IPS-18a (cell line): Measurements from ENCODE around the gene IKZF1.

Experiments used
- H3K27ac ChIP-seq: one replicate; pipeline ENCODE4 v1.5.1; 2013; ENCODE audit warnings: low read length
- H3K27me3 ChIP-seq: one replicate; pipeline ENCODE4 v1.6.1; 2013; ENCODE audit warnings: mild to moderate bottlenecking, low read length; ENCODE audit not compliant: control insufficient read depth, insufficient read depth
- H3K36me3 ChIP-seq: one replicate; pipeline ENCODE4 v1.6.1; 2013; ENCODE audit warnings: low read depth, low read length; ENCODE audit not compliant: control insufficient read depth
- H3K4me1 ChIP-seq: one replicate; pipeline ENCODE4 v1.6.1; 2013; ENCODE audit warnings: low read depth, low read length; ENCODE audit not compliant: control insufficient read depth
- H3K4me3 ChIP-seq: one replicate; pipeline ENCODE4 v1.5.1; 2013; ENCODE audit warnings: low read length
- H3K9ac ChIP-seq: one replicate; pipeline ENCODE4 v1.6.1; 2013; ENCODE audit warnings: mild to moderate bottlenecking, low read length, moderate library complexity
- H3K9me3 ChIP-seq: one replicate; pipeline ENCODE4 v1.6.1; 2013; ENCODE audit warnings: low read depth, low read length; ENCODE audit not compliant: control insufficient read depth

The IKZF1 gene

GRCh38 chr7:50415844-50416364 lies 111.4 kb downstream of the IKZF1 start:
- Histone ChIP-seq H3K9me3 (no peaks in the 10 kb centered on the region), H3K27ac (no peak overlapping the region), H3K36me3 (no peaks in the 10 kb centered on the region), H3K4me3 (no peak overlapping the region), H3K9ac (no peak overlapping the region), H3K4me1 (peaks cover 3% of the 10 kb centered on the region), H3K27me3 (no peaks in the 10 kb centered on the region)

- Histone ChIP-seq H3K27me3 (no peaks in the 10 kb centered on the region), H3K36me3 (no peaks in the 10 kb centered on the region), H3K4me1 (peaks cover 10% of the 10 kb centered on the region), H3K27ac (no peak overlapping the region), H3K9me3 (no peaks in the 10 kb centered on the region), H3K4me3 (no peak overlapping the region), H3K9ac (no peak overlapping the region)
These were observed 112.1 kb downstream of the IKZF1 start for GRCh38 chr7:50416527-50417182.

GRCh38 chr7:50418086-50418515 lies 113.6 kb downstream of the IKZF1 start:
- H3K27ac ChIP-seq: no peak overlapping the region
- no peaks in the 10 kb centered on the region for H3K36me3 ChIP-seq
- no peaks in the 10 kb centered on the region for H3K9me3 ChIP-seq
- H3K27me3 ChIP-seq: no peaks in the 10 kb centered on the region
- H3K4me3 ChIP-seq: no peak overlapping the region
- H3K4me1 ChIP-seq: peaks cover 15% of the 10 kb centered on the region
- H3K9ac ChIP-seq: no peak overlapping the region

GRCh38 chr7:50418526-50419290 lies 114.2 kb downstream of the IKZF1 start:
- H3K27ac ChIP-seq: no peak overlapping the region
- H3K9me3 ChIP-seq: no peaks in the 10 kb centered on the region
- H3K27me3 ChIP-seq: no peaks in the 10 kb centered on the region
- no peak overlapping the region for H3K9ac ChIP-seq
- H3K4me1 ChIP-seq: peaks cover 15% of the 10 kb centered on the region
- H3K36me3 ChIP-seq: no peaks in the 10 kb centered on the region
- H3K4me3 ChIP-seq: no peak overlapping the region

GRCh38 chr7:50421043-50421442 lies 116.5 kb downstream of the IKZF1 start:
- Histone ChIP-seq H3K4me3 (no peak overlapping the region), H3K9me3 (no peaks in the 10 kb centered on the region), H3K27ac (no peak overlapping the region), H3K27me3 (no peaks in the 10 kb centered on the region), H3K36me3 (no peaks in the 10 kb centered on the region), H3K4me1 (peaks cover 15% of the 10 kb centered on the region), H3K9ac (no peak overlapping the region)

GRCh38 chr7:50422858-50423257 lies 118.3 kb downstream of the IKZF1 start:
- H3K27ac ChIP-seq: no peak overlapping the region
- no peaks in the 10 kb centered on the region for H3K9me3 ChIP-seq
- no peaks in the 10 kb centered on the region for H3K27me3 ChIP-seq
- H3K9ac ChIP-seq: no peak overlapping the region
- peaks cover 15% of the 10 kb centered on the region for H3K4me1 ChIP-seq
- no peak overlapping the region for H3K4me3 ChIP-seq
- no peaks in the 10 kb centered on the region for H3K36me3 ChIP-seq

GRCh38 chr7:50423860-50424259 lies 119.3 kb downstream of the IKZF1 start:
- no peaks in the 10 kb centered on the region for H3K9me3 ChIP-seq
- no peaks in the 10 kb centered on the region for H3K36me3 ChIP-seq
- no peak overlapping the region for H3K9ac ChIP-seq
- H3K4me1 ChIP-seq: peaks cover 15% of the 10 kb centered on the region
- H3K4me3 ChIP-seq: no peak overlapping the region
- H3K27me3 ChIP-seq: no peaks in the 10 kb centered on the region
- H3K27ac ChIP-seq: no peak overlapping the region

- Histone ChIP-seq H3K4me3 (no peak overlapping the region), H3K36me3 (no peaks in the 10 kb centered on the region), H3K27ac (no peak overlapping the region), H3K9me3 (no peaks in the 10 kb centered on the region), H3K27me3 (no peaks in the 10 kb centered on the region), H3K9ac (no peak overlapping the region), H3K4me1 (peaks cover 15% of the 10 kb centered on the region)
These were observed 120.8 kb downstream of the IKZF1 start for GRCh38 chr7:50425318-50425717.

- H3K4me3 ChIP-seq: no peak overlapping the region
- H3K27ac ChIP-seq: no peak overlapping the region
- no peak overlapping the region for H3K9ac ChIP-seq
- H3K36me3 ChIP-seq: no peaks in the 10 kb centered on the region
- peaks cover 7% of the 10 kb centered on the region for H3K4me1 ChIP-seq
- no peaks in the 10 kb centered on the region for H3K9me3 ChIP-seq
- no peaks in the 10 kb centered on the region for H3K27me3 ChIP-seq
These were observed 121.9 kb downstream of the IKZF1 start for GRCh38 chr7:50426280-50427045.

GRCh38 chr7:50427518-50427917 lies 123.0 kb downstream of the IKZF1 start:
- H3K9me3 ChIP-seq: no peaks in the 10 kb centered on the region
- no peaks in the 10 kb centered on the region for H3K27me3 ChIP-seq
- no peaks in the 10 kb centered on the region for H3K4me1 ChIP-seq
- H3K9ac ChIP-seq: no peak overlapping the region
- no peak overlapping the region for H3K27ac ChIP-seq
- no peaks in the 10 kb centered on the region for H3K36me3 ChIP-seq
- no peak overlapping the region for H3K4me3 ChIP-seq

GRCh38 chr7:50428911-50429310 lies 124.4 kb downstream of the IKZF1 start:
- Histone ChIP-seq H3K4me3 (no peak overlapping the region), H3K4me1 (no peaks in the 10 kb centered on the region), H3K9ac (no peak overlapping the region), H3K9me3 (no peaks in the 10 kb centered on the region), H3K27ac (no peak overlapping the region), H3K36me3 (no peaks in the 10 kb centered on the region), H3K27me3 (no peaks in the 10 kb centered on the region)
